HG03354 (cell line): ENCODE data around the gene GRIK4.
A peak's percentile ranks its signal among the peaks of the same experiment; 100 is the strongest.

Experiments
- ATAC-seq: cut with Tn5 transposase; IDR thresholded peaks from one replicate; pipeline ENCODE4 v1.9.1; 2021; ENCODE audit warnings: mild to moderate bottlenecking; ENCODE audit not compliant: unreplicated experiment, poor library complexity, severe bottlenecking

Gene GRIK4

GRCh38 chr11:120625565-120625964 is 114.0 kb downstream of the GRIK4 start:
- ATAC-seq: no peak

GRCh38 chr11:120626791-120627190 is 115.2 kb downstream of the GRIK4 start:
- no peak for ATAC-seq

- ATAC-seq: no peak
Measured at GRCh38 chr11:120627327-120628163, 116.0 kb downstream of the GRIK4 start.

- no peak for ATAC-seq
Measured at GRCh38 chr11:120629407-120630080, 118.0 kb downstream of the GRIK4 start.

GRCh38 chr11:120630122-120630521 is 118.6 kb downstream of the GRIK4 start:
- ATAC-seq: no peak

- ATAC-seq: peak; percentile 82
Measured at GRCh38 chr11:120632579-120632978, 121.0 kb downstream of the GRIK4 start.

- ATAC-seq: no peak
Measured at GRCh38 chr11:120633616-120634393, 122.3 kb downstream of the GRIK4 start.

GRCh38 chr11:120634706-120635105 is 123.2 kb downstream of the GRIK4 start:
- ATAC-seq: no peak

- no peak for ATAC-seq
Measured at GRCh38 chr11:120635136-120635810, 123.7 kb downstream of the GRIK4 start.

- ATAC-seq: no peak
Measured at GRCh38 chr11:120637131-120637530, 125.6 kb downstream of the GRIK4 start.

- no peak for ATAC-seq
Measured at GRCh38 chr11:120642196-120642894, 130.8 kb downstream of the GRIK4 start.

- ATAC-seq: no peak
Measured at GRCh38 chr11:120643284-120643683, 131.7 kb downstream of the GRIK4 start.

- no peak for ATAC-seq
Measured at GRCh38 chr11:120645639-120646038, 134.1 kb downstream of the GRIK4 start.

- no peak for ATAC-seq
Measured at GRCh38 chr11:120646206-120646605, 134.7 kb downstream of the GRIK4 start.

GRCh38 chr11:120647681-120648080 is 136.1 kb downstream of the GRIK4 start:
- ATAC-seq: no peak

- ATAC-seq: no peak
Measured at GRCh38 chr11:120648771-120649170, 137.2 kb downstream of the GRIK4 start.

- no peak for ATAC-seq
Measured at GRCh38 chr11:120649316-120649715, 137.8 kb downstream of the GRIK4 start.

- no peak for ATAC-seq
Measured at GRCh38 chr11:120651396-120651795, 139.8 kb downstream of the GRIK4 start.

- ATAC-seq: no peak
Measured at GRCh38 chr11:120651836-120652235, 140.3 kb downstream of the GRIK4 start.
